Measurements from ENCODE around the gene GRAMD1C.

GRAMD1C gene

DNA sequence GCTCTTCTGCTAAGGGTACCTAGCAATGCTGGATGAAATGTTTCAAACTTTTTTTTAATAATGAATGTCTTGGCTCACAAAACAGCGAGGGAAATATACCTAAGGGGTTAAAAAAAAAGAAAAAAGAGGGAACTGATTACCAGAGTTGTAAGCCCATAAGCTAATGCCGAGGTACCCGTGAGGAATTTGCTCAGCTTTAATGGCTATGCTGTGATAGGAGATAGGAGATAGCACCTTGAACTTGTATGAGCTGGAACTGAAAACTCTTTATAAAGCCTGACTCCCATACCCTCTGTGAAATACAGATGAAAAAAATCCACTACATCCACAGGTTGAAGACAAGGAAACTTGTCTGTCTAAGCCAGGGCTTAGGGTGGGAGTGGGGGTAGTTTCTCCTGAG is 13.9 kb downstream of the GRAMD1C start:
- DNase-seq, result no peak

- no peak for DNase-seq
Observed at GRCh38 chr3:113867506-113867905, 28.9 kb downstream of the GRAMD1C start.

DNA sequence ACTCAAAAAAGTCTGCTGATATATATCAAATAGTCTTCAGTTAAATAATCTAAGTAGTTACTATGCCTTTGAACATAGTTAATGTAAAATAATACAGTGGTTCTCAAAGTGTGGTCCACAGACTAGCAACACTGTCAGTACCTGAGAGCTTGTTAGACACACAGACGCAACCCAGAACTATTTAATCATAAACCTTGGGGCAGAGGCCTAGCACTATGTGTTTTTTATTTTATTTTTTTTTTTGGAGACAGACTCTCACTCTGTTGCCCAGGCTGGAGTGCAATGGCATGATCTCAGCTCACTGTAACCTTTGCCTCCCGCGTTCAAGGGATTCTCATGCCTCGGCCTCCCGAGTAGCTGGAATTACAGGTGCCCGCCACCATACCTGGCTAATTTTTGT is 34.7 kb downstream of the GRAMD1C start:
- DNase-seq, result no peak

DNA sequence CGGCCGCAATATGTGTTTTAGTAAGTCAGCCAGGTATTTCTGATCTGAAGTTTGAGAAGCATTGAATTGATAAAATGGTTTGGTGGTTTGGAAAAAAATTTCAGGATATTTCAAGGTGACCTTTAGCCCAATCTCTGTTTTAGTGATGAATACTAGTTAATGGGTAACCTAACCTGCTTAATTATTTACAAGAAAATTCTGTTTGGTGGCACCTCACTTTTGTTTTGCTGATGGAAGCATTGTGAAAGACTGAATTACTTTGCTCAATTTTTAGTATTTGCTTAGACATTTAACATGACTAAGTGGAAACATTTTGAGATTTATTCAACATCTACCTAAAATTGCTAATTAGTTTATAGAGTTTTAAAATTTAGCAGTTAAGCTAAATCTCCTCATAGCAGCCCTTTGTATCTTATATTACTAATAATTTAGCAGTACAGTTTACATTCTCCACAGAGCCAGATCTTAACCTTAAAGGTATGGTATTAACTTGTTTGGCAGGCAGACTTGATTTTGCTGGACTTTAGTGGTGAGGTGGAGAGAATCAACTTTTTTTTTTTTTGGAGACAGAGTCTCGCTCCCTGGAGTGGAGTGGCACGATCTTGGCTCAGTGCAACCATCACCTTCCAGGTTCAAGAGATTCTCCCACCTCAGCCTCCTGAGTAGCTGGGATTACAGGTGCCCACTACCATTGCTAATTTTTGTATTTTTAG is 35.4 kb downstream of the GRAMD1C start:
- DNase-seq, result no peak

GRCh38 chr3:113878403-113878802 is 39.8 kb downstream of the GRAMD1C start:
- no peak for DNase-seq

DNA sequence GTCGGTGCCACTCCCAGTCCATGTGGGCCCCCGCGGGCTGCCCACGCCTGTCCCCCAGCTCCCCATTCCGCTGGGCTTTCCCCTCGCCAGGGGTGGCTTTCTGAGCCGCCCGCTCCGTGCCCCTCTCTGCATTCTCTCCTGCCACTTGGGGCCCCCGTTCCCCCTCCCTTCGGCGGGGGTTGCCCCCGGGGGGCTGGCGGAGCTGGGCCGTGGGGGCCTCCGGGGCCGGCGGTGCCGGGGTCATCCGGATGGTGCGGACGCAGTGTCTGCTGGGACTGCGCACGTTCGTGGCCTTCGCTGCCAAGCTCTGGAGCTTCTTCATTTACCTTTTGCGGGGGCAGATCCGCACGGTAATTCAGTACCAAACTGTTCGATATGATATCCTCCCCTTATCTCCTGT is 46.5 kb downstream of the GRAMD1C start:
- DNase-seq, result no peak

DNA sequence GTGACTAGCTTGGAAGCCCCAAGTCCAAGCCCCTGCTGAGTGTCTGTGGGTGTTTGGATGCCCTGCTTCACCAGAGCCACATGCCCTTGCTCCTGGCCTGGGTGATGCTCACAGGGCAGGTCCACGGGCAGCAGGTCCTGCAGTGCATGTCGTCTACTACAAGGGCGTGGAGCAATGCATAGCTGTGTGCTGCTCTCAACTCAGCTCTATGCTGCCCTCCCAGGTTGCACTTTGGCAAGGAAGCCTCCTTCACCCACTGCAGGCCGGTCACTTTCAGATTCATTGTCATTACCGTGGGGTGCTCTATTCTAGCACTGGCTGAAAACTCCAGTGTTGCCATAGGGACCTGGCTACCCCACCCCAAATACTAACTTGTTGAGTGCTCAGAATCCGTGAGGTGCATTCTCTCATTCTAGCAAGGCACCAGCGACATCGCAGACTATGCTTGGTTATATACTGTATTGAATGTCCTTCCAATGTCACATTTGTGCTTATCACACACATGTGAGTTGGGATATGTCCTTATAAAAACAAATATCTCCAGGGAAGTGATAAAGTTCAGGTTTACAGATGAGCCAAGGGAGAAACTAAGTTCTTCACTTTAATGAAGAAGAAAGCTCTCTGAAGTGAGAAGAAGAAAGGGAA is 51.8 kb downstream of the GRAMD1C start:
- DNase-seq, result no peak

GRCh38 chr3:113894927-113895326 is 56.3 kb downstream of the GRAMD1C start:
- DNase-seq, result no peak

DNA sequence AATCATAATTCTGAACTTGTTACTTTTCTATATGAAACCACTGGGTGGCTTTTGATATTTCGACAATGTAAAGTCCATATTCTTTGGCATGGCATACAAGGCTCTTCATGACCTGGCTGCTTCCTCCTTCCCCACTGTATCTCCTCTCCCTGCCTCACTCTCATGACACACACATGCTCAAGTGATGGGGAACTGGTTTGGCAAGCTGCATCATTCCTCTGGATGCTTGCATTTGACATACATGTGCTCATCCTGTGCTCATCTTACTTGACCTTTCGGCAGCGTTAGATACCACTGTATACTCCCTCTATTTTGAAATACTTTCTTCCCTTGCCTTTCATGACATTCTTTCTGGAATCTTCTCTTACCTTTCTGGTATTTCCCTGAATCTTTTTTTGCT is 57.4 kb downstream of the GRAMD1C start:
- DNase-seq, result no peak

DNA sequence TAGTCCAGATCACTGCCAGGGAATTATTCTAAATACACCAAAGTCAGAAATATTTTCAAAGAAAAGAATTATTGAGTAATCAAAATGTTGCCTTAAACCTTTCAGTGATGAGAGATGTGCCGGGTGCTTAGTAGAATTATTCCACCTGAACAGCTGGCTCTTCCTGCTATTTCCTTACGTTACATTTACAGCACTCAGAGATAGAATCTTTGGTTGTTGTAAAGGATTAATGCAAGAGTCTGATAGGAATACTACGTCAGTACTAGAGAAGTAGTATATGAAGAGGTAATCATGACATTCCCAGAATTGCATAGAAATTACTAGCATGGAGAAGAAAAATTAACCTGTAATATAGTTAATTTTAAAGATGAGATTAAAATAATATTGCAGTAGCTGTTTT is 58.3 kb downstream of the GRAMD1C start:
- DNase-seq, result no peak

DNA sequence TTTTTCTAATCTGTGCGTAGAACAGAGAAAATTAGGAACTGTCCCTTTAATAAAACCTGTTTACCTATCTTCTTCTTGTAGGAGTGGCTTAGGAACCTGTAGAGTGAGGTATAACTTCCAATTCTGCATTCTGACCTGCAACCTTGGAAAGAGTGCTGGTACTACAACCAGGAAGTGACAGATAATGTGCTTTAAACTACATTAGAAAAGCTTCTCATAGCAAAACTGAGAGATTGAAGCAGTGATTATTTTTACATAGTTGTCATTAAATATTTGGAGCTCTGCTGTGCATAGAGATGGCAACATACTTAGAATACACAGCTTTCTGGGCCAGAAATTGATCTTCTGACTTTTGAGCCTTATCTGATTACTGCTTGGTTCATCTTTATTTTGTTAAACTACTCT is 58.8 kb downstream of the GRAMD1C start:
- no peak for DNase-seq

GRCh38 chr3:113898892-113899291 is 60.3 kb downstream of the GRAMD1C start:
- DNase-seq, result no peak

DNA sequence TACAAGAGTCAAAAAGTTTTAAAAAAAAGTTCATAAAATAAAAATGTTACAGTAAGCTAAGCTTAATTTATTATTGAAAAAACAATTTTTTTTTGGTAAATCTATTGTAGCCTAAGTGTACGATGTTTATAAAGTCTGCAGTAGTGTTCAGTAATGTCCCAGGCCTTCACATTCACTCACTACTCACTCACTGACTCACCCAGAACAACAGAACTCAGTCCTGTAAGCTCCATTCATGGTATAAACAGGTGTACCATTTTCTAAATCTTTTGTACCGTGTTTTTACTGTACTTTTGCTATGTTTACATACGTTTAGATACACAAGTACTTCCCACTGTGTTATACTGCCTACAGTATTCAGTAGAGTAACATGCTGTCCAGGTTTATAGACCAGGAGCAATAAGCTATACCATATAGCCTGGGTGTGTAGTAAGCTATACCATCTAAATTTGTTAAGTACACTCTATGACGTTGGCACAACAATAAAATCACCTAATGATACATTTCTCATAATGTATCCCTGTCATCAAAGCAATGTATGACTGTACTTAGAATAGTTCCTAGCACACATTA is 68.1 kb downstream of the GRAMD1C start:
- no peak for DNase-seq

GRCh38 chr3:113908133-113908532 is 69.5 kb downstream of the GRAMD1C start:
- no peak for DNase-seq

GRCh38 chr3:113910966-113911365 is 72.4 kb downstream of the GRAMD1C start:
- DNase-seq, result no peak

DNA sequence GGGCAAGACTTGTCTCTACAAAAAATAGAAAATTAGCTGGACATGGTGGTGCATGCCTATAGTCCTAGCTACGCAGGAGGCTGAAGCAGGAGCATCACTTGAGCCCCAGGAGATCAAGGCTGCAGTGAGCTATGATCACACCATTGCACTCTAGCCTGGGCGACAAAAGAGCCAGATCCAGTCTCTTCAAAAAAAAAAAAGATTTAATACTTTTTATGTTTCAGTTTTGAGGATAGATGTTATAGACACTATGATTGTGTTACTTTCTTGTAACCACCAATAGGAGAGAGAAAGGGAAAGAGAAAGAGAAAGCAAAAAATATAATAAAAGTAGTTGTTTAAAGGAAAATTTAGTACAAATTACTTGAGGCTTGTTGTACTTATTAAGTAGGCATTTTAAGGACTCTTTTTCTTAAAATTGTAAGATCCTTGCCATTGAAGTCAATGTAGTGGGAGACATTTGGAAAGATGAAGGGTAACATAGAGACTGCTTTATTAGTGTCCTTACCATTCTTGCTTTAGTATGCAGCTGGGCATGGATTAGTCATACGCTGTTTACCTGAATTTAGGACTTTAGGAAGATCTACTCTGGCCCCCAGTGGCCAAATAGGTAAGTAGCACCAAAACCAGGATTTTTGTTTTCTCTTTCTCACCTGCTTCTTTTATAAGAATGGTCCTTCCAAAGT is 74.1 kb downstream of the GRAMD1C start:
- peak; percentile 2 for DNase-seq

- no peak for DNase-seq
Observed at GRCh38 chr3:113914646-113915045, 76.1 kb downstream of the GRAMD1C start.

DNA sequence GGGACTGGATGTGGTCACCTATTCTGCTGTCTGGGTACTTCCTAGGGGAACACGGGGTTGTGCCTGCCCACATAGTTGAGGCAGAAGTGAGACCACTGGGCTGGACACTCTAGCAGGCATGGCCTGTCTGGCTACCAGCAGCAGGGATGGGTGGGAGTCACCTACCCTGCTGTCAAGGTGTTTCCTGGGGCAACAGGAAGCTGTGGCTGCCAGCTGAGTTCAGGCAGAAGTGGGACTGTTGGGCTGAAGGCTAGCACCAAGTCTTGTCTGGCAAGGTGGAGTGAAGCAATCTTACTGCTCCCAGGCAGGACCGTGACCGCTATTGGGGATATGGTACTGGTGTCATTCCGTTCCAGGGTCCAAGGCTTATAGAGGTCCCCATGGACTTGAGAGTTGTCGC is 89.0 kb downstream of the GRAMD1C start:
- DNase-seq, result no peak

- DNase-seq, result no peak
Observed at GRCh38 chr3:113946831-113947230, 108.2 kb downstream of the GRAMD1C start.

GRCh38 chr3:113947372-113948014 is 108.9 kb downstream of the GRAMD1C start, which contains the start of gene ZDHHC23:
Gene ZDHHC23 (plus strand): TSS chr3:113948013. CDS start chr3:113948803, 790 bp downstream.
- DNase-seq, result peak; percentile 58

DNA sequence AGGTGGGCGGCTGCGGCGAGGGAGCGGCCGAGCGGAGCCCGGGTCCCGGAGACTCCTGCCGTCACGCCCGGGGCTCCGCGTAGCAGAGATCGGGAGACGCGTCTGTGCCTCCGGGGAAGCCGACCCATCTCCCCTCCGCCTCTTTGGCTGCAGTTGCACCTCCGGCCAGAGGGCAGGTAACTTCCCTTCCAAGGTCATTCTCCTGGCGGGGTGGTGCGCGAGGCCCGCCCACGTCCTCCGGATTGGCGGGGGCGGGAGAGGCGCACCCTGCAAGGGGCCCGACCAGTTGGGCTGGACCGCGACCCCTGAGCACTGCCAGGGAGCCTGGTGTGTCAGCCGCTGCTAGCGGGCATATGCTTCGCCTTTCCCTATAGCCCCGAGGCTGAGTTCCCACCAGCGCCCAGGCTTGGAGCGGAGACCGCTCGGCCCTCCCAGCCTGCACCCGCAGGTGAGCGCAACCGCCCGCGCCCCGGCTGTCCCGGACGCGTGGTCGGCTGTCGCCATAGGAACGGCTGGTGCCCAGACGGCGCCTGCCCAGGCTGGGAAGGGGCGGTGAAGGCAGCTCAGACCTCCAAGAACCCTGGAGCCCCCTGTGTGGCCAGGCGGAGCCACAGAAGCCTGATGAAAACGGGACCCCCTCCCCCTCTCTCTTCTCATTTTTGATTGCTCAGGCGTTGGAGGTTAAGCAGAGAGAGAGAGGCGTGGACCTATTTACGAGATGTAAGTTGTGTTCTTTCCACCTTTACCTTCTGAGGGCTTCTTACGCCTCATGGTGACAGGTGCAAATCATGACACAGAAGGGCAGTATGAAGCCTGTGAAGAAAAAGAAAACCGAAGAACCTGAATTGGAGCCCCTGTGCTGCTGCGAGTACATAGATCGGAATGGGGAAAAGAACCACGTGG is 109.7 kb downstream of the GRAMD1C start:
- DNase-seq, result peak; percentile 13

- no peak for DNase-seq
Observed at GRCh38 chr3:113952921-113953320, 114.3 kb downstream of the GRAMD1C start.
